SK-N-DZ (cell line): ENCODE data around the gene SORBS1.

Source experiments
- DNase-seq: peaks from one replicate; pipeline ENCODE4 v3.0.0-alpha.2; 2015; ENCODE audit warnings: low spot score

Gene SORBS1

GRCh38 chr10:95324436-95325268, 236.5 kb downstream of the SORBS1 start:
- DNase-seq, result no peak

DNA sequence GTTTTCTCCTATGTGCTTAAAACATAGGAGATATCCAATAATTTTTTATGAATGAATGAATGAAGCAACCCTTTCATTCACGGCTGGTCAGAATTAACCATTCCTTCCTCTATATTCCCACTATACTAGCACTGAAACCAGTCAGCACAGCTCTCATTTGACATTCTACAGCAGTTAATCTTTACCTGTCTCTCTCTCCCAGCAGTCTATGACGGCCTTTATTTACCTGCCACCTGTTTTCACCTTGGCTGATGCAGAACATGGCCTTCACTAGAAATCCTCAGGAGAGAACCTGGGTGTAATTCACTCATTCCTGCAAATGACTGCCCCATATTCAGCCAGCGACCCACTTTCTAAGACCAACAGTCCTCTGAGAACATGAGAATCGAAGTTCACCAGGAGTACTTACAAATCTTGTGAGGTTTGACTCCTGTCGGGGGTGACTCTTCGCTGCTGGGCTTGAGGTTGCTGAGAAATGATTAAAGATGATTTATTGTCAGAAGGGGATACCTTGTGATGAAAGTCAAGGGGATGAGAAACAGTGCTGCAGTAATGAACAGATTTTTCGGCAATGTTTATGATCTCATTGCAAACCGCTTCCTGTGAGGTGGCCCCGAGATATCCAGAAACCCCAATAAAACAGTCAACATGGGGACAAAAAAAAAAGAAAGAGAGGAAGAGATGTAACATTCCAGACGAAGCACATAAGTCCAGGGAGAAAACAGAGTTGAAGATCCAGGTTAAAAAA, 239.4 kb downstream of the SORBS1 start:
- DNase-seq, result no peak

GRCh38 chr10:95319239-95319638, 241.9 kb downstream of the SORBS1 start:
- DNase-seq, result no peak

- peak; percentile 53 for DNase-seq
Observed at GRCh38 chr10:95315509-95315908, 245.7 kb downstream of the SORBS1 start.

- DNase-seq, result no peak
Observed at GRCh38 chr10:95314192-95314918, 246.8 kb downstream of the SORBS1 start.

GRCh38 chr10:95312986-95313495, 248.1 kb downstream of the SORBS1 start:
- no peak for DNase-seq

DNA sequence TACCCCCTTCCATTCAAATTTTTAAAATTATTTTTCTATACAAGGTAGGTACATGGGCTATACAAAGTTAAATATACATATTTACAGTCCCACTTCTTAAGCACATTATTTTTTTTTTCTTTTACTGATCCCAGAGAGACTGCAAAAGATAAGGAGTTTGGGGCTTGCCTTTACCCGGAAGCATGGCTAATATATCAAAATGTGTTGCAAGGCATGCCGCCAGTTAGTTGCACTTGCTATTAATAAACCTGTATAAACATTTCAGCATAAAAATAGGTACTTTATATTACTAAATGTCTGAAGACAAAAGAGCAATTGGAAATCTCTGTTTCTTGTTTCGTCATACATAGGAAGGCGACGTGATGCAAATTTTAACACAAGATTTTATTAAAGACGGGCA, 248.9 kb downstream of the SORBS1 start:
- no peak for DNase-seq

DNA sequence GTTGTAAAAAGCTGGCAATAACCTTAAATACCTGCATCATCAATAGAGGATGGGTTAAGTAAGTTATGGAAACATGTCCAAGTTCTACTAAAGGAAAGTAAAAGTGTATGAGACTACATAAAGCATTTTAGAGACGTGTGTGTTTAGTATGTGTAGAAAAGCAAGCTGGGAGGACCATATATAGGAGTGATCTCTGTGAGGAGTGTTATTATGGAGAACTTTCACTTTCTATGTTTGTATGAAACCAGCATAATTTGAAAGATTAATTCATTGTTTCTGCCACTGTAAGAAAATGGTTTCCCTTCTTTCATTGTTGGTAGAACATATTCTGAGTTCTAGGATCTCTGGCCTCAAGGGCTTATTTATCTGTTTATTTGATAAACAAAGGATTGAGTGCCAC, 251.2 kb downstream of the SORBS1 start:
- no peak for DNase-seq

- no peak for DNase-seq
Observed at GRCh38 chr10:95308389-95309302, 252.5 kb downstream of the SORBS1 start.

DNA sequence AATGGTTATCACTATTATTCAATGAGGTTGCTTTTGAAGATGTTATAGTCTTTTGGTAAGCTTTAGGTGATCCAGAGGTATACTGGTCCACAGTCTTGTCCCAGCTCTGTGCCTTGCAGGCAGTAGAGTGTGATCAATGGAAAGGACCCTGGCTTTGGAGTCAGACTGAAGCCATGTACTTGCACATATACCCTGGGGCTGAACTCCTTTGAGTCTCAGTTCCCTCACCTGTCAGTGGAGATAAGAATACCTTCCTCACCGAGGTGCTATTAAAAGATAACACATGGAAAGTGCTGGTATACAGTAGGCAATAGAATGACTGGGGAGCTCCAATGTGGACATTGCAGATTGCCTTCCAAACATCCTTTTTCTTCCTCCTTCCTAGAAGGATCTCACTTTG, 254.3 kb downstream of the SORBS1 start:
- DNase-seq, result no peak

- no peak for DNase-seq
Observed at GRCh38 chr10:95306318-95306650, 254.9 kb downstream of the SORBS1 start.

GRCh38 chr10:95305606-95306317, 255.4 kb downstream of the SORBS1 start:
- no peak for DNase-seq

DNA sequence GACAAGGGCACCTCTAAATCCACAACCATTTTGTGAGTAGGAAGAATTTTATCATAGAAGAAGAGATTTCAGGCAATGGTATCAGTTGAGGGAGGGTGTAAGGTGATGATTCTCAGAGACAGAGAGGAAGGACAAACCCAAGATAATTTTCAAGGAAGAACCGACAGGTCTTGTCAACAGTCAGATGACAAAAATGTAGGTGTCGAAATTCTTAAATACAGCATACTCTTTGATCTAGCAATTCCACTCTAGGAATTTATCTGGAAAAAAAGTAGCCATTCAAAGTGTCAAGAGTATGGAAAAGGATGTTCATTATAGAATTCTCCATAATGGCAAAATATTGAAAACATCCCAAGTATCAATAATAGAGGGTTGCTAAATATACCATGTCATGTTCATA, 256.2 kb downstream of the SORBS1 start:
- DNase-seq, result no peak

DNA sequence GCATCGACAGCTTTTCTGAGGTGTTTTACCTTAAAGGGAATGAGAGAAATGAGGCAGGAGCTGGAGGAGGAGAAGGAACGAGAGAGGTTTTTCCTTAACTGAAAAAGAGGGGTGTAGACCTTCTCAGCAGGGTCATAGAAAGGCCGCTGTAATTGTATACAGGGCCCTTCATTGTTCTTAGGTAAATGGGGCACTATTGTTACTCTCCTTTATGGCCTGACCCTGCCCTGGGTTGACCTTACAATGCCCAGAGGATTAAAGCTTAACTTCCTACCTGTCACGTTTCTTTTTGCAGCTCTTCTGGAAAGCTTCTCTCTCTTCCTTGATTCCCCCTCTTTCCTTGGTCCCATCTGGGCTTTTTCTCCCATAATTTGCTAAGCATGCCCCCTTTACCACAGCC, 256.7 kb downstream of the SORBS1 start:
- no peak for DNase-seq

GRCh38 chr10:95303950-95304349, 257.2 kb downstream of the SORBS1 start:
- no peak for DNase-seq

GRCh38 chr10:95303535-95303934, 257.6 kb downstream of the SORBS1 start:
- DNase-seq, result no peak

- DNase-seq, result no peak
Observed at GRCh38 chr10:95300022-95300539, 261.1 kb downstream of the SORBS1 start.

- no peak for DNase-seq
Observed at GRCh38 chr10:95297402-95297801, 263.8 kb downstream of the SORBS1 start.

DNA sequence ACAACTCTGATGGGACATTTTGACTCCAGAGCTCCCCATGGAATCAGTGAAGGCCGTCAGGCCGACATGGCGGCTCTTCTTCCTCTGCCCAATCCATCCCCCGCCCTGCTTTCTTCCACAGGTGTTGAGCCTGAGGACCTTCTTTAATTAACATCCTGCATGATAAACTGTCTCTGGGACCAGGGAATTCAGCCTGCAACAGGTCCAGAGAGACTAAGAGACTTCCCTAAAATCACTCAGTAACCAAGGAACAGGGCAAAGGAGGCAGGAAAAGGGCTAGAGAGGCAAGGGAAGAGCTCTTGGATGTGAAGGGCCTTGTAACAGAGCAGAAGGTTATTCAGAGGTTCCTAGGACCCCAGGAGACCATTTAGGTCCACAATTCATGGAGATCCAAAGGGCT, 264.4 kb downstream of the SORBS1 start:
- DNase-seq, result no peak

DNA sequence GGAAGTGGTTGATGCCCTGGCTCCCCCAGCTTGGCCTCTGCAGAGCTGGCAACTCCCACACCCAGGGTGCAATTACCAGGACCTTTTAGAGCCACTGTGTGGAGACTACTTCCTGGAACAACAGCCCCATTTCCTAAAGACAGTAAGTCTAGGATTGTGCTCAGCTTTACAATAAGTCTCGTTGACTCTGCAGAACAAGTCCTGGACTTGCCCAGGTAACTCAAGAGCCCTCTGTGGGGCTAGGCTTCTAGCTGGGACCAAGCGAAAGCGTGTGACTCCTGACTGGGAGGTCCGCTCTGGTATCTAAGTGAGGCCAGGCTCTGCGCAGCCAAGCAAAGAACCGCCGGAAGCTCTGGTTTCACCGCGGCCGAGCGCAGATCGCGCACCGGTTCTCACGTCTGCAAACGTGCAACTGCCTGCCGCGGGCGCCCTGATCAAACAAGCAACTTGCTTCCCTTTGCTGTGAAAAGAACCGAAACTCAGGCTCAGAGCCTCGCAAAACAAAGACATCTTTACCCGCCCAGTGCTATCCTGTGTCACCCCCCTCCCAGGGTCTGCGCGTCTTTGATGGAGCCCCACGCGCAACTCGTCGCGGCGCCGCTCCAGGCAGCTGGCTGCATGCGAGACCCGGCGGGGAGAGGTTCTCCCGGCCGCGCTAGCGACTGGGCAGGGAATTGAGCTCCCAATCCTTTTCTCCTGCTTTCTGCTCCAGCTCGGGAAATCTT, 266.0 kb downstream of the SORBS1 start:
- DNase-seq, result peak; percentile 55
